Naive thymus-derived CD4-positive, alpha-beta T cell (primary cell): ENCODE results near the gene IMPA2. TPM values are rescaled to one million over a fixed set of nuclear protein-coding genes. Genes with fewer than 3 reads are reported as not detected.
A peak's percentile ranks its signal among the peaks of the same experiment; 100 is the strongest.

ENCODE experiments used
- ATAC-seq: fragments of 150-1000 bp; cut with Tn5 transposase; 2 replicates; pipeline ENCODE4 v1.10.0; 2021; ENCODE audit warnings: mild to moderate bottlenecking, moderate library complexity
- CTCF ChIA-PET: fragments of 350-600 bp; sonication (Branson Sonifier 250); formaldehyde crosslinking; loops from one replicate; lab custom pipeline; 2021; ENCODE audit warnings: antibody characterized with exemption; lab: Charles Lee
- POLR2A ChIA-PET: fragments of 350-600 bp; sonication (Branson Sonifier 250); formaldehyde crosslinking; loops from one replicate; lab custom pipeline; 2021; ENCODE audit warnings: antibody characterized with exemption, inconsistent platforms; lab: Charles Lee
- DNase-seq, 9 donors: peaks; one replicate each; pipeline versions ENCODE4 v3.0.0 to v3.0.0-alpha.2; 2020 to 2022; ENCODE audit warnings: mixed read lengths in 1 of 9
- H3K27ac ChIP-seq: one replicate; pipeline ENCODE4 v1.7.0; 2013; ENCODE audit warnings: mild to moderate bottlenecking, low read depth, low read length, moderate library complexity
- H3K27me3 ChIP-seq, 2 donors: one replicate each; pipeline ENCODE4 v1.7.0; 2013; ENCODE audit warnings: low read length in 2 of 2, mild to moderate bottlenecking in 2 of 2, moderate library complexity in 2 of 2; ENCODE audit not compliant: control insufficient read depth in 2 of 2, insufficient read depth in 2 of 2
- H3K36me3 ChIP-seq, 3 experiments: 1 replicate in 2 of 3; 2 replicates in 1 of 3; pipeline ENCODE4 v1.7.0; 2013; ENCODE audit warnings: low read length in 3 of 3, mild to moderate bottlenecking in 3 of 3, moderate library complexity in 1 of 3; ENCODE audit not compliant: insufficient read depth in 3 of 3, control insufficient read depth in 2 of 3
- H3K4me1 ChIP-seq, 2 donors: one replicate each; pipeline ENCODE4 v1.7.0; 2013; ENCODE audit warnings: low read length in 2 of 2, mild to moderate bottlenecking in 2 of 2, moderate library complexity in 1 of 2; ENCODE audit not compliant: control insufficient read depth in 2 of 2, insufficient read depth in 2 of 2
- H3K4me3 ChIP-seq: 2 replicates; pipeline ENCODE4 v1.7.0; 2013; ENCODE audit warnings: mild to moderate bottlenecking, low read length
- H3K9me3 ChIP-seq, 3 experiments: 1 replicate in 2 of 3; 2 replicates in 1 of 3; pipeline ENCODE4 v1.7.0; 2013; ENCODE audit warnings: low read length in 3 of 3; ENCODE audit not compliant: control insufficient read depth in 2 of 3
- H3K27ac Mint-ChIP-seq, 9 donors: one replicate each; pipeline ENCODE4 v1.8.0; 2020 to 2022; ENCODE audit warnings: mixed read lengths in 9 of 9, mild to moderate bottlenecking in 8 of 9, moderate library complexity in 5 of 9, inconsistent platforms in 2 of 9
- H3K27me3 Mint-ChIP-seq, 5 donors: one replicate each; pipeline ENCODE4 v1.8.0; 2021 to 2022; ENCODE audit warnings: mixed read lengths in 5 of 5, mild to moderate bottlenecking in 1 of 5
- H3K36me3 Mint-ChIP-seq, 5 donors: one replicate each; pipeline ENCODE4 v1.8.0; 2020 to 2022; ENCODE audit warnings: mixed read lengths in 5 of 5, mild to moderate bottlenecking in 3 of 5, inconsistent platforms in 1 of 5
- H3K4me1 Mint-ChIP-seq, 7 donors: one replicate each; pipeline ENCODE4 v1.8.0; 2020 to 2022; ENCODE audit warnings: mixed read lengths in 7 of 7, mild to moderate bottlenecking in 3 of 7, inconsistent platforms in 1 of 7
- H3K4me3 Mint-ChIP-seq, 10 donors: one replicate each; pipeline ENCODE4 v1.8.0; 2020 to 2022; ENCODE audit warnings: mild to moderate bottlenecking in 10 of 10, mixed read lengths in 10 of 10, moderate library complexity in 6 of 10, inconsistent platforms in 2 of 10
- H3K9me3 Mint-ChIP-seq, 11 donors: one replicate each; pipeline ENCODE4 v1.8.0; 2020 to 2022; ENCODE audit warnings: mixed read lengths in 11 of 11, mild to moderate bottlenecking in 4 of 11, inconsistent platforms in 1 of 11, moderate library complexity in 1 of 11
- intact Hi-C, 2 donors: fragments of 100-400 bp; cut with micrococcal nuclease; formaldehyde crosslinking; loops; one replicate each; pipeline ENCODE4 v1.15.1; 2023
- polyA plus RNA-seq, 2 donors: library from polyadenylated mRNA; unstranded; fragments of 300-500 nt; fragmentation: Illumina TruSeq; gene quantifications; one replicate each; pipeline ENCODE4 v1.2.3, GENCODE V29; 2021
- total RNA-seq, 6 experiments: library from RNA in 5 of 6; stranded (reverse) in 5 of 6; gene quantifications; 1 replicate in 5 of 6; 2 replicates in 1 of 6; pipeline ENCODE4 v1.2.3 and lab custom pipeline; 2021 to 2026

Gene IMPA2
- total and polyA plus RNA-seq, 7 experiments from 2014 or later = 4.9 to 27.8 (median 7.8) TPM

DNA sequence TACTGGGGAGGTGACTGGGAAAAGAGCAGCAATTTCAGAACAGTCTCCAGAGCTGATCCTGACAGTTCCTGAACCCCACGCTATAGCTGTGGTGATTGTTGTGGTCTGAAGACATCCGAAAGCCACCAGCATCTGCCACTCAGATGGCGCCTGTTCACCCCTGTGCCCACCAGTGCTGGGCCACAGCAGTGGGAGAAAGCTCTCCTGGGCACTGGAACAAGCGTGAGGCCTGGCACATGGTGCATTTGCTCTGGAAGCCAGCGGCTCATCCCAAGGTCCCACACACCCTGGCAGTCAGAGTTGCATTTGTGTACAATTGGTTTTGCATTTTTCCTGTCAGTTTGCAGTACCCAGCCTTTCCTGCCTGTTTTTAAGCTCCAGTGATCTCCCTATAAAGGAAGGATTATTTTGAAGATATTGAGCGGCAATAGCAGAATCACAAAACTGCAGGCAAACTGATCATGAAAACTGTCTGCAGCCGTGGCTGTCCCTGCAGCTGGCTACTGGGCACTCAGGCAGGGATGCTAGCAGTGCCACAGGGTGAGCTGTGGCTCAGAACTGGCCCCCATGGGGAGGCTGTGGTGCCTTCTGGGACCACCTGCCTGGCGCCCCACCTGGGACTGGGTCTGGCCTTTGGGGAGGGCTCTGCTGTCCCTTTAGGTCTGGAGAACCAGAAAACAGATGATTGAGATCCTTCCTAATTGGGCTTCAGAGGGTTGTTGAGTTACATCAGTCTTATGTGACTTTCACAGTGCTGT is 30.1 kb downstream of the IMPA2 start:
- no peak overlapping the region for H3K27ac ChIP-seq
- CTCF ChIA-PET = no interaction called here
- Mint-ChIP-seq H3K9me3 (peaks cover 0 to 1% (median 0%) of the 10 kb centered on the region in 11 donors), H3K27me3 (no peaks in the 10 kb centered on the region), H3K4me1 (peaks cover 0 to 1% (median 0%) of the 10 kb centered on the region in 7 donors), H3K27ac (no peak overlapping the region), H3K36me3 (peaks cover 0 to 27% (median 0%) of the 10 kb centered on the region in 5 donors), H3K4me3 (no peak overlapping the region)
- no peaks in the 10 kb centered on the region for H3K4me1 ChIP-seq
- no peaks in the 10 kb centered on the region for H3K9me3 ChIP-seq
- no peak for DNase-seq
- no peak for ATAC-seq
- H3K36me3 ChIP-seq = no peaks in the 10 kb centered on the region
- no peak overlapping the region for H3K4me3 ChIP-seq
- intact Hi-C loops = no loop called here
- H3K27me3 ChIP-seq = no peaks in the 10 kb centered on the region
- POLR2A ChIA-PET = no interaction called here

GRCh38 chr18:12011957-12012549 is 30.7 kb downstream of the IMPA2 start:
- Mint-ChIP-seq H3K9me3 (peaks cover 0 to 1% (median 0%) of the 10 kb centered on the region in 11 donors), H3K36me3 (peaks cover 0 to 27% (median 0%) of the 10 kb centered on the region in 5 donors), H3K27ac (no peak overlapping the region), H3K27me3 (no peaks in the 10 kb centered on the region), H3K4me3 (no peak overlapping the region), H3K4me1 (peaks cover 0 to 1% (median 0%) of the 10 kb centered on the region in 7 donors)
- Histone ChIP-seq H3K4me3 (no peak overlapping the region), H3K4me1 (no peaks in the 10 kb centered on the region), H3K36me3 (no peaks in the 10 kb centered on the region), H3K27ac (no peak overlapping the region), H3K27me3 (no peaks in the 10 kb centered on the region), H3K9me3 (no peaks in the 10 kb centered on the region)
- no peak for DNase-seq
- ATAC-seq = no peak
- CTCF ChIA-PET = interaction anchor here (1.2 kb wide), 1 partner anchor 73 kb away, joined by 4 read pairs; no protein-coding TSS in a partner anchor
- intact Hi-C loops = no loop called here
- POLR2A ChIA-PET = no interaction called here

GRCh38 chr18:12012697-12013096 is 31.4 kb downstream of the IMPA2 start:
- Mint-ChIP-seq H3K36me3 (peaks cover 0 to 30% (median 0%) of the 10 kb centered on the region in 5 donors), H3K27ac (no peak overlapping the region), H3K9me3 (peaks cover 0 to 1% (median 0%) of the 10 kb centered on the region in 11 donors), H3K4me1 (no peaks in the 10 kb centered on the region), H3K27me3 (no peaks in the 10 kb centered on the region), H3K4me3 (no peak overlapping the region)
- ATAC-seq (no peak), DNase-seq (no peak)
- Histone ChIP-seq H3K4me3 (no peak overlapping the region), H3K9me3 (no peaks in the 10 kb centered on the region), H3K27ac (no peak overlapping the region), H3K4me1 (no peaks in the 10 kb centered on the region), H3K27me3 (no peaks in the 10 kb centered on the region), H3K36me3 (no peaks in the 10 kb centered on the region)
- ChIA-PET CTCF (interaction anchor here (1.2 kb wide), 1 partner anchor 74 kb away, joined by 4 read pairs; no protein-coding TSS in a partner anchor), POLR2A (no interaction called here)
- intact Hi-C loops = no loop called here

GRCh38 chr18:12013186-12013916 is 32.0 kb downstream of the IMPA2 start:
- no peaks in the 10 kb centered on the region for H3K36me3 ChIP-seq
- intact Hi-C loops = no loop called here

DNA sequence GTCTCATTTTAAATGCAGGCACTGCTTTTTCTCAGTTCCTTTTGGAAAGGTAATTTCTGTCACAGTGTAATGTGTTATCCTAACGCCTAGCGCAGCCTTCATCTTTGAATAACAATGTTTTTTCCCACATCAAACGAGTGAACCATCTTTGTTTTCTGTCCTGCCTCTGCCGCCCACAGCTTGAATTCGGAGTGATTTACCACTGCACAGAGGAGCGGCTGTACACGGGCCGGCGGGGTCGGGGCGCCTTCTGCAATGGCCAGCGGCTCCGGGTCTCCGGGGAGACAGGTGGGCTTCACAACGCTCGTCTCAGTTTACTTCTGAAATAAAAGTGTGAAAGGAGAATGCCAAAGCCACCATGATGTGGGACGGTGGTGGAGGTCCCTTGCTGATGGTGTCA is 32.8 kb downstream of the IMPA2 start:
- no peaks in the 10 kb centered on the region for H3K4me1 ChIP-seq
- peaks cover 0 to under 1% (median 0%) of the 10 kb centered on the region in 11 donors for H3K9me3 Mint-ChIP-seq
- H3K27ac Mint-ChIP-seq = peak overlapping the region in 1 of 9 donors; percentile 25
- ATAC-seq (no peak), DNase-seq (no peak)
- H3K27ac ChIP-seq = no peak overlapping the region
- H3K4me3 ChIP-seq = no peak overlapping the region
- H3K4me1 Mint-ChIP-seq = no peaks in the 10 kb centered on the region
- no peaks in the 10 kb centered on the region for H3K9me3 ChIP-seq
- POLR2A ChIA-PET = no interaction called here
- H3K27me3 Mint-ChIP-seq = no peaks in the 10 kb centered on the region
- intact Hi-C loops = no loop called here
- peaks cover 0 to 29% (median 2%) of the 10 kb centered on the region in 5 donors for H3K36me3 Mint-ChIP-seq
- CTCF ChIA-PET = interaction anchor here (0.8 kb wide), 1 partner anchor 18 kb away, joined by 3 read pairs; no protein-coding TSS in a partner anchor
- H3K36me3 ChIP-seq = no peaks in the 10 kb centered on the region
- H3K4me3 Mint-ChIP-seq = no peak overlapping the region
- H3K27me3 ChIP-seq = no peaks in the 10 kb centered on the region

More at GRCh38 chr18:12013186-12013916, 32.0 kb downstream of the IMPA2 start:
- CTCF ChIA-PET = interaction anchor here (0.8 to 1.2 kb wide), 2 partner anchors 18 to 75 kb away, joined by 3 to 4 read pairs; no protein-coding TSS in a partner anchor
- no peaks in the 10 kb centered on the region for H3K9me3 ChIP-seq
- POLR2A ChIA-PET = no interaction called here
- no peak overlapping the region for H3K27ac ChIP-seq
- peaks cover 0 to 31% (median 2%) of the 10 kb centered on the region in 5 donors for H3K36me3 Mint-ChIP-seq
- no peaks in the 10 kb centered on the region for H3K4me1 ChIP-seq
- no peaks in the 10 kb centered on the region for H3K27me3 Mint-ChIP-seq
- H3K4me3 Mint-ChIP-seq = no peak overlapping the region
- H3K27me3 ChIP-seq = no peaks in the 10 kb centered on the region
- H3K27ac Mint-ChIP-seq = no peak overlapping the region
- DNase-seq (no peak), ATAC-seq (no peak)
- H3K9me3 Mint-ChIP-seq = peaks cover 0 to 1% (median 0%) of the 10 kb centered on the region in 11 donors
- H3K4me1 Mint-ChIP-seq = no peaks in the 10 kb centered on the region
- no peak overlapping the region for H3K4me3 ChIP-seq

- Histone ChIP-seq H3K36me3 (no peaks in the 10 kb centered on the region), H3K4me3 (no peak overlapping the region), H3K27ac (no peak overlapping the region), H3K9me3 (no peaks in the 10 kb centered on the region), H3K4me1 (no peaks in the 10 kb centered on the region), H3K27me3 (no peaks in the 10 kb centered on the region)
- Mint-ChIP-seq H3K27me3 (no peaks in the 10 kb centered on the region), H3K4me1 (no peaks in the 10 kb centered on the region), H3K27ac (peak overlapping the region in 2 of 9 donors; percentile 1 to 18), H3K36me3 (peaks cover 0 to 29% (median 2%) of the 10 kb centered on the region in 5 donors), H3K9me3 (no peaks in the 10 kb centered on the region), H3K4me3 (no peak overlapping the region)
- ATAC-seq = no peak
- DNase-seq = no peak
- ChIA-PET POLR2A (no interaction called here), CTCF (no interaction called here)
- intact Hi-C loops = no loop called here
Observed at GRCh38 chr18:12014521-12015415, 33.5 kb downstream of the IMPA2 start.
